ENCODE data around the gene CIROP.

Gene CIROP

GRCh38 chr14:23132970-23133369, 28.2 kb upstream of the CIROP start:
- DNase-seq, result no peak

GRCh38 chr14:23131482-23131881, 26.7 kb upstream of the CIROP start:
- DNase-seq, result no peak

GRCh38 chr14:23130871-23131270, 26.1 kb upstream of the CIROP start:
- DNase-seq, result peak in 1 of 58 donors; percentile 16

GRCh38 chr14:23129759-23130316, 25.0 kb upstream of the CIROP start:
- no peak for DNase-seq

- DNase-seq, result no peak
Observed at GRCh38 chr14:23128969-23129758, 24.4 kb upstream of the CIROP start.

- no peak for DNase-seq
Observed at GRCh38 chr14:23127861-23128260, 23.1 kb upstream of the CIROP start.

GRCh38 chr14:23126548-23127278, 21.9 kb upstream of the CIROP start:
- no peak for DNase-seq

GRCh38 chr14:23125933-23126524, 21.2 kb upstream of the CIROP start:
- no peak for DNase-seq

GRCh38 chr14:23125011-23125410, 20.2 kb upstream of the CIROP start:
- DNase-seq, result no peak

- DNase-seq, result no peak
Observed at GRCh38 chr14:23124337-23124954, 19.7 kb upstream of the CIROP start.

GRCh38 chr14:23123419-23123818, 18.6 kb upstream of the CIROP start:
- peak in 3 of 58 donors; percentile 17 to 44 (median 42) for DNase-seq

GRCh38 chr14:23122086-23122485, 17.3 kb upstream of the CIROP start:
- DNase-seq, result no peak

GRCh38 chr14:23121361-23121771, 16.6 kb upstream of the CIROP start:
- DNase-seq, result peak in 4 of 58 donors; percentile 12 to 32 (median 22)

GRCh38 chr14:23120541-23121251, 15.9 kb upstream of the CIROP start:
- DNase-seq, result peak in 57 of 58 donors; percentile 27 to 92 (median 80)

- DNase-seq, result peak in 1 of 58 donors; percentile 11
Observed at GRCh38 chr14:23119363-23120327, 14.9 kb upstream of the CIROP start.

- DNase-seq, result no peak
Observed at GRCh38 chr14:23118506-23119362, 13.9 kb upstream of the CIROP start, which contains the start of gene CEBPE. TSS of gene CEBPE (minus strand) at chr14:23119255. CDS start at chr14:23119091, 164 bp downstream.

- DNase-seq, result no peak
Observed at GRCh38 chr14:23117371-23118020, 12.7 kb upstream of the CIROP start.

GRCh38 chr14:23115918-23116317, 11.1 kb upstream of the CIROP start:
- DNase-seq, result no peak

All from anterior cingulate cortex (tissue), 58 donors.